HG03558 (cell line): ENCODE measurements around the gene GALT.

ENCODE experiments used
- ATAC-seq: cut with Tn5 transposase; IDR thresholded peaks from one replicate; pipeline ENCODE4 v1.9.1; 2021; ENCODE audit warnings: moderate number of reproducible peaks; ENCODE audit not compliant: unreplicated experiment; ENCODE audit errors: extremely low read depth

GALT gene

GRCh38 chr9:34674440-34674839, 28.0 kb downstream of the GALT start:
- ATAC-seq, result no peak

GRCh38 chr9:34675048-34675714, 28.7 kb downstream of the GALT start:
- ATAC-seq, result no peak

GRCh38 chr9:34675869-34676268, 29.4 kb downstream of the GALT start:
- ATAC-seq, result no peak

GRCh38 chr9:34684145-34684544, 37.7 kb downstream of the GALT start:
- no peak for ATAC-seq

GRCh38 chr9:34684816-34685215, 38.3 kb downstream of the GALT start:
- no peak for ATAC-seq

GRCh38 chr9:34685591-34685990, 39.1 kb downstream of the GALT start:
- no peak for ATAC-seq

GRCh38 chr9:34686231-34686630, 39.8 kb downstream of the GALT start:
- no peak for ATAC-seq

GRCh38 chr9:34686732-34687131, 40.3 kb downstream of the GALT start:
- ATAC-seq, result no peak

- no peak for ATAC-seq
These were observed 41.0 kb downstream of the GALT start for GRCh38 chr9:34687276-34688030.

- ATAC-seq, result no peak
These were observed 42.0 kb downstream of the GALT start for GRCh38 chr9:34688329-34689115.

GRCh38 chr9:34689116-34689470, 42.6 kb downstream of the GALT start:
- no peak for ATAC-seq

GRCh38 chr9:34689512-34689911, 43.0 kb downstream of the GALT start:
- ATAC-seq, result no peak

- ATAC-seq, result no peak
These were observed 44.8 kb downstream of the GALT start, which contains the start of gene CCL19 for GRCh38 chr9:34690983-34691935. TSS of gene CCL19 (minus strand) at chr9:34691276. CDS start at chr9:34691139, 137 bp downstream.

GRCh38 chr9:34691936-34692315, 45.5 kb downstream of the GALT start:
- ATAC-seq, result no peak

- no peak for ATAC-seq
These were observed 47.1 kb downstream of the GALT start for GRCh38 chr9:34693560-34693959.

- ATAC-seq, result no peak
These were observed 48.3 kb downstream of the GALT start for GRCh38 chr9:34694811-34695210.
